K562 (cell line): ENCODE data around the gene CEP85L. TPM values are rescaled to one million over a fixed set of nuclear protein-coding genes. Genes with fewer than 3 reads are reported as not detected.

ENCODE experiments used
- FOS ChIP-seq: IDR thresholded peaks from 3 replicates; pipeline ENCODE4 v1.6.1; 2011; ENCODE audit not compliant: insufficient read length; ENCODE audit errors: extremely low read depth
- HEY1 ChIP-seq: fragments of 250-450 bp; sonication (Bioruptor Pico); IDR thresholded peaks from 2 replicates; pipeline ENCODE4 v1.5.0; 2020; ENCODE audit warnings: mild to moderate bottlenecking, moderate library complexity, borderline replicate concordance
- IFI16 ChIP-seq: fragments of 250-450 bp; sonication (Bioruptor Pico); IDR thresholded peaks from 2 replicates; pipeline ENCODE4 v2.1.2; 2022; ENCODE audit warnings: mild to moderate bottlenecking, inconsistent platforms
- KDM1A ChIP-seq, 2 experiments: fragments of 450-650 bp; IDR thresholded peaks; 2 replicates each; pipeline ENCODE4 v1.6.1; 2016; ENCODE audit warnings: mild to moderate bottlenecking in 2 of 2
- MAFF ChIP-seq: IDR thresholded peaks from 2 replicates; pipeline ENCODE4 v1.6.1; 2012; ENCODE audit warnings: low read length, improper control_type of control experiment
- NCOA1 ChIP-seq: fragments of 450-650 bp; IDR thresholded peaks from 2 replicates; pipeline ENCODE4 v1.6.1; 2016; ENCODE audit warnings: low read depth
- NFIC ChIP-seq: fragments of 450-650 bp; IDR thresholded peaks from 2 replicates; pipeline ENCODE4 v1.6.1; 2017; ENCODE audit warnings: mild to moderate bottlenecking, inconsistent platforms
- RFX5 ChIP-seq: IDR thresholded peaks from 2 replicates; pipeline ENCODE4 v1.6.1; 2011; ENCODE audit warnings: low read depth, mild to moderate bottlenecking, improper control_type of control experiment, low read length
- ZBTB8A ChIP-seq: fragments of 450-650 bp; IDR thresholded peaks from 2 replicates; pipeline ENCODE4 v1.6.1; 2018; ENCODE audit warnings: mild to moderate bottlenecking, moderate library complexity; ENCODE audit not compliant: partially characterized antibody
- polyA plus RNA-seq, 8 experiments: library from polyadenylated mRNA; depleted of rRNA in 4 of 8; stranded (reverse) in 5 of 8; unstranded in 3 of 8; fragments of >200 nt; fragmentation: Nextera tagmentation in 2 of 8; fragmentation: Illumina TruSeq in 1 of 8; extraction: Ambion mirVana in 2 of 8; extraction: Trizol in 1 of 8; gene quantifications; 2 replicates each; pipeline versions ENCODE4 v1.2.1 to v1.2.3, GENCODE V29; 2011 to 2014; ENCODE audit warnings: inconsistent platforms in 1 of 8, missing spikeins in 1 of 8
- total RNA-seq, 7 experiments: library from RNA; depleted of rRNA in 6 of 7; stranded (reverse); fragments of >200 nt in 6 of 7; fragmentation: Illumina TruSeq in 2 of 7; extraction: Trizol in 2 of 7; gene quantifications; 2 replicates each; pipeline versions ENCODE4 v1.2.1 to v1.2.3, GENCODE V29; 2011 to 2021; ENCODE audit warnings: low replicate concordance in 1 of 7
- TF ChIP-seq, protein P1 (sequence below): fragments of 250-450 bp; sonication (Bioruptor Pico); IDR thresholded peaks from 2 replicates; pipeline ENCODE4 v1.4.0; 2020; ENCODE audit warnings: mild to moderate bottlenecking, moderate library complexity
- TF ChIP-seq, protein P2 (sequence below), 2 experiments: fragments of 200-800 bp in 1 of 2; sonication (Bioruptor generic) in 1 of 2; sonication (generic) in 1 of 2; formaldehyde crosslinking in 1 of 2; IDR thresholded peaks in 1 of 2; conservative IDR thresholded peaks in 1 of 2; 2 replicates each; pipeline versions ENCODE4 v1.5.0 to v1.6.1; 2016 to 2020; ENCODE audit warnings: missing compliant biosample characterization in 1 of 2, missing genetic modification characterization in 1 of 2, missing genetic modification reagents in 1 of 2
- TF ChIP-seq, protein P3 (sequence below): fragments of 450-650 bp; conservative IDR thresholded peaks from 2 replicates; pipeline ENCODE4 v1.6.1; 2016; ENCODE audit warnings: missing genetic modification characterization, low read depth, mild to moderate bottlenecking, missing compliant biosample characterization, moderate library complexity

Gene CEP85L
- total and polyA plus RNA-seq, 9 of the 15 experiments (the other 6 are each of a cell fraction or from before 2014, with no cell fraction given): 4.5 to 15.8 (median 8.3) TPM

DNA sequence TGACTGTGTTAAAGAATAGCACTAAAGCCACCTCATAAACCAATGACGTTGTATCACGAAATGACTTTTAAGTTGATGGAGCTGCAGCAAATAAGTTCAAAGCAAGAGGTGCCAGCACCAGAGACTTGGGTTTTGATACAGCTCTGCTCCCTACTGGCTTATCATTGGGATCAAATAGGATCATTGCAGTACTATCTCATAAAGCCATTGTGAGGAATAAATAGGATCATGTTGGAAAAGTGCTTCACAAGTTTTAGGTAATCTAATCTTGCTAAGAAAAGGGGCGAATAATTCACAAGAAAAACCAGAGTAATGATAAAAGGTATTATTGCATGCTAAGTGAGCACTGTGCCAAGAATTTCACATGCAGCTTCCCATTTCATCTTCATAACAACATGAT, 10.4 kb upstream of the CEP85L start (continued):
- TF ChIP-seq, protein P1, sequence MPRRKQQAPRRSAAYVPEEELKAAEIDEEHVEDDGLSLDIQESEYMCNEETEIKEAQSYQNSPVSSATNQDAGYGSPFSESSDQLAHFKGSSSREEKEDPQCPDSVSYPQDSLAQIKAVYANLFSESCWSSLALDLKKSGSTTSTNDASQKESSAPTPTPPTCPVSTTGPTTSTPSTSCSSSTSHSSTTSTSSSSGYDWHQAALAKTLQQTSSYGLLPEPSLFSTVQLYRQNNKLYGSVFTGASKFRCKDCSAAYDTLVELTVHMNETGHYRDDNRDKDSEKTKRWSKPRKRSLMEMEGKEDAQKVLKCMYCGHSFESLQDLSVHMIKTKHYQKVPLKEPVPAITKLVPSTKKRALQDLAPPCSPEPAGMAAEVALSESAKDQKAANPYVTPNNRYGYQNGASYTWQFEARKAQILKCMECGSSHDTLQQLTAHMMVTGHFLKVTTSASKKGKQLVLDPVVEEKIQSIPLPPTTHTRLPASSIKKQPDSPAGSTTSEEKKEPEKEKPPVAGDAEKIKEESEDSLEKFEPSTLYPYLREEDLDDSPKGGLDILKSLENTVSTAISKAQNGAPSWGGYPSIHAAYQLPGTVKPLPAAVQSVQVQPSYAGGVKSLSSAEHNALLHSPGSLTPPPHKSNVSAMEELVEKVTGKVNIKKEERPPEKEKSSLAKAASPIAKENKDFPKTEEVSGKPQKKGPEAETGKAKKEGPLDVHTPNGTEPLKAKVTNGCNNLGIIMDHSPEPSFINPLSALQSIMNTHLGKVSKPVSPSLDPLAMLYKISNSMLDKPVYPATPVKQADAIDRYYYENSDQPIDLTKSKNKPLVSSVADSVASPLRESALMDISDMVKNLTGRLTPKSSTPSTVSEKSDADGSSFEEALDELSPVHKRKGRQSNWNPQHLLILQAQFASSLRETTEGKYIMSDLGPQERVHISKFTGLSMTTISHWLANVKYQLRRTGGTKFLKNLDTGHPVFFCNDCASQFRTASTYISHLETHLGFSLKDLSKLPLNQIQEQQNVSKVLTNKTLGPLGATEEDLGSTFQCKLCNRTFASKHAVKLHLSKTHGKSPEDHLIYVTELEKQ (CRISPR knock-in tag): no peak
- TF ChIP-seq, protein P2, sequence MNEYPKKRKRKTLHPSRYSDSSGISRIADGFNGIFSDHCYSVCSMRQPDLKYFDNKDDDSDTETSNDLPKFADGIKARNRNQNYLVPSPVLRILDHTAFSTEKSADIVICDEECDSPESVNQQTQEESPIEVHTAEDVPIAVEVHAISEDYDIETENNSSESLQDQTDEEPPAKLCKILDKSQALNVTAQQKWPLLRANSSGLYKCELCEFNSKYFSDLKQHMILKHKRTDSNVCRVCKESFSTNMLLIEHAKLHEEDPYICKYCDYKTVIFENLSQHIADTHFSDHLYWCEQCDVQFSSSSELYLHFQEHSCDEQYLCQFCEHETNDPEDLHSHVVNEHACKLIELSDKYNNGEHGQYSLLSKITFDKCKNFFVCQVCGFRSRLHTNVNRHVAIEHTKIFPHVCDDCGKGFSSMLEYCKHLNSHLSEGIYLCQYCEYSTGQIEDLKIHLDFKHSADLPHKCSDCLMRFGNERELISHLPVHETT (CRISPR knock-in tag; conservative IDR thresholded peaks at IDR 0.05 in 1 of 2, IDR thresholded peaks at IDR 0.05 in 1 of 2): no peak
- no peak for TF ChIP-seq NCOA1
- TF ChIP-seq, protein P3, sequence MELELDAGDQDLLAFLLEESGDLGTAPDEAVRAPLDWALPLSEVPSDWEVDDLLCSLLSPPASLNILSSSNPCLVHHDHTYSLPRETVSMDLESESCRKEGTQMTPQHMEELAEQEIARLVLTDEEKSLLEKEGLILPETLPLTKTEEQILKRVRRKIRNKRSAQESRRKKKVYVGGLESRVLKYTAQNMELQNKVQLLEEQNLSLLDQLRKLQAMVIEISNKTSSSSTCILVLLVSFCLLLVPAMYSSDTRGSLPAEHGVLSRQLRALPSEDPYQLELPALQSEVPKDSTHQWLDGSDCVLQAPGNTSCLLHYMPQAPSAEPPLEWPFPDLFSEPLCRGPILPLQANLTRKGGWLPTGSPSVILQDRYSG (tag): no peak
- TF ChIP-seq FOS: no peak
- TF ChIP-seq NFIC: no peak
- TF ChIP-seq HEY1: no peak
- TF ChIP-seq RFX5: no peak
- no peak for TF ChIP-seq MAFF
- no peak for TF ChIP-seq KDM1A (IDR thresholded peaks at IDR 0.05)
- TF ChIP-seq IFI16 (CRISPR knock-in tag): no peak
- no peak for TF ChIP-seq ZBTB8A
